DOHH2 (cell line): ENCODE measurements around the gene JMJD8.

Experiments used
- H3F3A ChIP-seq: fragments of 200-600 bp; sonication (generic), shearing (Covaris generic); 2 replicates; pipeline ENCODE4 v1.6.0; 2016; ENCODE audit warnings: antibody characterized with exemption, mild to moderate bottlenecking; ENCODE audit not compliant: control insufficient read depth, insufficient read depth
- H3K27ac ChIP-seq: fragments of 200-600 bp; sonication (generic); 2 replicates; pipeline ENCODE4 v1.5.1; 2014; ENCODE audit warnings: low read depth, mild to moderate bottlenecking, low read length, moderate library complexity
- H3K27me3 ChIP-seq: fragments of 200-600 bp; sonication (generic); 2 replicates; pipeline ENCODE4 v1.6.1; 2014; ENCODE audit warnings: mild to moderate bottlenecking, low read length, mixed read lengths; ENCODE audit not compliant: control insufficient read depth
- H3K36me3 ChIP-seq: fragments of 200-600 bp; sonication (generic); 2 replicates; pipeline ENCODE4 v1.6.1; 2014; ENCODE audit warnings: mild to moderate bottlenecking, low read length, moderate library complexity, mixed read lengths; ENCODE audit not compliant: control insufficient read depth
- H3K4me1 ChIP-seq: fragments of 200-600 bp; sonication (generic); 2 replicates; pipeline ENCODE4 v1.6.1; 2014; ENCODE audit warnings: mild to moderate bottlenecking, low read length, mixed read lengths; ENCODE audit not compliant: control insufficient read depth
- H3K4me2 ChIP-seq: fragments of 200-600 bp; sonication (generic); 2 replicates; pipeline ENCODE4 v1.6.0; 2014; ENCODE audit warnings: mild to moderate bottlenecking, low read length, moderate library complexity
- H3K4me3 ChIP-seq: fragments of 200-600 bp; sonication (generic); 2 replicates; pipeline ENCODE4 v1.5.1; 2014; ENCODE audit warnings: mild to moderate bottlenecking, low read length, mixed read lengths
- H3K79me2 ChIP-seq: fragments of 200-600 bp; sonication (generic); 2 replicates; pipeline ENCODE4 v1.6.1; 2014; ENCODE audit warnings: mild to moderate bottlenecking, low read length, mixed read lengths; ENCODE audit not compliant: control insufficient read depth
- H3K9me2 ChIP-seq: fragments of 200-600 bp; sonication (generic); replicated peaks from 2 replicates; pipeline ENCODE4 v1.6.1; 2014; ENCODE audit warnings: mild to moderate bottlenecking, low read length, mixed read lengths; ENCODE audit not compliant: control insufficient read depth
- H3K9me3 ChIP-seq: fragments of 200-600 bp; sonication (generic); 2 replicates; pipeline ENCODE4 v1.6.1; 2014; ENCODE audit warnings: antibody characterized with exemption, low read length, mixed read lengths; ENCODE audit not compliant: control insufficient read depth, insufficient read depth
- H4K20me1 ChIP-seq: fragments of 200-600 bp; sonication (generic); 2 replicates; pipeline ENCODE4 v1.6.0; 2014; ENCODE audit warnings: low read depth, mild to moderate bottlenecking, antibody characterized with exemption, low read length, moderate library complexity; ENCODE audit not compliant: control insufficient read depth, insufficient read depth
- CTCF ChIP-seq: fragments of 200-600 bp; sonication (generic); IDR thresholded peaks from one replicate; pipeline ENCODE4 v1.5.1; 2014; ENCODE audit warnings: antibody characterized with exemption, mild to moderate bottlenecking, low read depth, low read length; ENCODE audit not compliant: poor library complexity, severe bottlenecking
- EZH2phosphoT487 ChIP-seq: fragments of 200-600 bp; sonication (generic); IDR thresholded peaks from 2 replicates; pipeline ENCODE4 v1.6.1; 2017; ENCODE audit warnings: borderline replicate concordance, mild to moderate bottlenecking, antibody characterized with exemption, low read length, moderate library complexity, mixed read lengths

Gene JMJD8

DNA sequence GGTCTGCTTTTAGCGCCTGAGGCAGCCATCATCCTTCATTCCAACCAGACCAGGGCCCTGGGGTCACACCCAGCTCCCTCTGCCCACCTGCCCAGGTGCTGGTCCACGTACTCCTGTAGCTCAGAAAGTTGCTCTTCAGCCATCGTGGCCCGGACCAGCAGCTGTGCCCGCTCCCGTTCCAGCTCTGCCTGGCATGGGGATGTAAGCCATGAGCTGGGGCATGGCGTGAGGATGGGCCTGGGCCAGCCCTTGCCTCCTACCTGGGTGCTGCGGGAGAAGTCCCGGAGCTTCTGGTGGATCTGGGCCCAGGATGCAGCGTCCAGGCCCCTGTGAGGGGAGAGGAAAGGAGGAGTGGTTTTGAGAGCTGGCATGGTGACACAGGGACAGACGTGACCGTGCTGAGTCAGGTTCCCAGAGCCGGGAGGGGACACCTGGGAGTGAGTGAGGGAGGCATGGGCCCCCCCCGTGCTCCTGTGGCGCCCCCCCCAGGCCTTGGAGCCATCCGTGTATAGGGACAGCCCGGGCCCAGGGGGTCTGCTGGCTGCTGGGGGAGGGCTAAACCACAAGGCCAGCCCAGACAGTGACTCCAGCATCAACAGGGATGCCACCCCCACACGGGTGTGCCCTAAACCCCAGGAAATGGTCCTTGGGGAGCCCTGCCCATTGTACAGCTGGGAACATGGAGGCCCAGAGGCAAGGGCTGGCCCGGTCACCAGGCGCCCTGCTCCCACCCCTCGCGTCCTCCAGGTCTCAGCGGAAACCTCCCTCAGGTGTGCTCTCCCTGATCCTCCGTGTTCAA, 38.9 kb upstream of the JMJD8 start:
- Histone ChIP-seq H4K20me1 (0 out of 2 replicates have a peak, but pooled peaks cover 3% of the 10 kb centered on the region), H3F3A (peaks cover 11% of the 10 kb centered on the region; the same call in 1 of the 2 replicates), H3K27ac (no peak overlapping the region), H3K79me2 (peaks cover 9% of the 10 kb centered on the region), H3K4me3 (no peak overlapping the region), H3K36me3 (peaks cover 26% of the 10 kb centered on the region), H3K4me2 (peak overlapping the region; percentile 27), H3K4me1 (peaks cover 60% of the 10 kb centered on the region), H3K27me3 (no peaks in the 10 kb centered on the region), H3K9me2 (no peaks in the 10 kb centered on the region), H3K9me3 (no peaks in the 10 kb centered on the region)
- TF ChIP-seq CTCF (no peak), EZH2phosphoT487 (no peak)

- TF ChIP-seq CTCF (no peak), EZH2phosphoT487 (no peak)
- Histone ChIP-seq H3K9me2 (no peaks in the 10 kb centered on the region), H3K4me3 (peak overlapping the region; percentile 99), H4K20me1 (0 out of 2 replicates have a peak, but pooled peaks cover 3% of the 10 kb centered on the region), H3K27me3 (no peaks in the 10 kb centered on the region), H3K79me2 (peaks cover 9% of the 10 kb centered on the region), H3K4me2 (peak overlapping the region; percentile 96), H3K9me3 (no peaks in the 10 kb centered on the region), H3K4me1 (peaks cover 60% of the 10 kb centered on the region), H3K36me3 (peaks cover 26% of the 10 kb centered on the region), H3K27ac (no peak overlapping the region), H3F3A (peaks cover 11% of the 10 kb centered on the region; the same call in 1 of the 2 replicates)
Measured at GRCh38 chr16:721765-722540, 37.8 kb upstream of the JMJD8 start.

GRCh38 chr16:720990-721764, 37.0 kb upstream of the JMJD8 start, which contains the start of gene ANTKMT:
Gene ANTKMT, plus strand, starts transcription at chr16:721146. Its CDS starts 129 bp downstream, at chr16:721275.
- Histone ChIP-seq H3K9me3 (no peaks in the 10 kb centered on the region), H4K20me1 (0 out of 2 replicates have a peak, but pooled peaks cover 4% of the 10 kb centered on the region), H3K9me2 (no peaks in the 10 kb centered on the region), H3K27ac (peak within 1 kb of the TSS; percentile 93), H3K36me3 (peaks cover 26% of the 10 kb centered on the region), H3K4me2 (peak within 1 kb of the TSS; percentile 96), H3K79me2 (peaks cover 9% of the 10 kb centered on the region), H3F3A (peaks cover 11% of the 10 kb centered on the region; the same call in 1 of the 2 replicates), H3K27me3 (peaks cover 3% of the 10 kb centered on the region), H3K4me3 (peak within 1 kb of the TSS; percentile 99), H3K4me1 (peaks cover 59% of the 10 kb centered on the region)
- no peak for TF ChIP-seq EZH2phosphoT487
- TF ChIP-seq CTCF: no peak
